ENCODE measurements around the gene STRA8.

- no peak for TF ChIP-seq POLR2A (IDR thresholded peaks at IDR 0.05)
- TF ChIP-seq CTCF (IDR thresholded peaks at IDR 0.05): no peak
These were observed 11.9 kb downstream of the STRA8 start for GRCh38 chr7:135245226-135246190.

Data from right lobe of liver (tissue), 4 donors.